GM21737 (cell line): Measurements from ENCODE around the gene RBM20.

Experiments
- ATAC-seq: cut with Tn5 transposase; IDR thresholded peaks from one replicate; pipeline ENCODE4 v1.9.1; 2021; ENCODE audit warnings: mild to moderate bottlenecking, moderate library complexity; ENCODE audit not compliant: unreplicated experiment

Gene RBM20

DNA sequence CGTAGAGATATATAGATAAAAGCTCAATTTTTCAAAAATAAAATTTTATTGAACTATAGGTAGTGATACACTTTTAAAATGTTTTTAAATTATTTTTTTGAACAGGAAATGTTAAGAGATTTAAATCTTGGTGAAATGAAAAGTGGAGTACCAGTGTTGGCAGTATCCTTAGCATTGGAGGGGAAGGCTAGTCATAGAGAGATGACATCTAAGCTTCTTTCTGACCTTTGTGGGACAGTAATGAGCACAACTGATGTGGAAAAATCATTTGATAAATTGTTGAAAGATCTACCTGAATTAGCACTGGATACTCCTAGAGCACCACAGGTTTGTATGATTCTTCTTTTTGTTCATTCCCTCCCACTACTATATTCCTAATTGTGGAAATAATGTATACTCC, 243.4 kb downstream of the RBM20 start:
- ATAC-seq: no peak
